ENCODE results near the gene SGK2. TPM values are rescaled to one million over a fixed set of nuclear protein-coding genes. Genes with fewer than 3 reads are reported as not detected.
"Not testable (repeated sequence)": the region's sequence is repeated elsewhere in the genome, so short reads cannot be mapped to it uniquely, and the experiment has no call there.

SGK2 gene
- total RNA-seq, 3 donors from 2014 or later: 60.4 to 207 (median 125) TPM

GRCh38 chr20:43590036-43590391 lies 31.2 kb downstream of the SGK2 start:
- intact Hi-C loops (cut with DNase I, micrococcal nuclease): no loop called here

DNA sequence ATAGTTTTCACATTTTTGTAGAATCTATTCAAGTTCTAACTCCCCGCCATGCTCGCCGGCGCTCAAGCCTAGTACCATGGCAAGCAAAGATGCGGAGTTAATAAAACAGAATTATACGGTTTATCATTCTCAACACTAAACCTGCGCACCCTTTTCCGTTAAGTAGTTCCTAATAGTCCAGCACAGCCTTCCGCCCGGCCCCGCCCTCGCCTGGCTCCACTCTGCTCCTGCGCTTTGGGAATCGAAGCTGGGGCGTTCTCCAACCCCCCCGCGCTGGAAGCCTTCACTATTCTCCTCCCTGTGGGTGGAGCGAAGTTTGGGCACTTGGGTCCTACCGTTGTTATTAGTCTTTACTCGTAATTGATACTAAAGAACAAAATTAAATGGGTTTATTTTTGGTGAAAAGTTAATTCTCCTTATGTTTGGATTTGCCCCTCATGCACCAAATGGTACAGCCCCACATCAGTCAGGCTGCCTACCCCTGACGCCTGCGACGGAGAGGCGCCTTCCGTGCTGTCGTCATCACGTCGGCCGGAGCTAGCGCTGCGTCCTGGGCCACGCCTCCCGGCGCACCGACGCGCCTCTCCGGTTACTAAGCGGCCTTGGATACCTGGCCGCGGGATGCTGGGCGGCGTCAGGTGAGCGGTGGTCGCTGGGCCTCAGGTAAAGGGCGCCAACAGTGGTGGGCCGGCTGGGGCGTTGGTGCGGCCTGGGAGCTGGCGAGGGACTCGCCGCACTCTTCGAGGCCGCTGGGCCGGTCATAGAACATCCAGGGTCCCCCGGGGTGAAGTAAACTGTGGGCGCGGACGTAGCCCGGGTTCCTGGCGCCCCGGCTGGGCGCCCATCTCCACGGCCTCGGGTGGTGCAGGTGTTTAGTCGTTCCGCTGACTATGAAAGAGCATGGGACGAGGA lies 31.8 kb downstream of the SGK2 start, which contains the start of gene IFT52:
TSS of gene IFT52 (plus strand) at position 546 of the 912 bp plus-strand sequence. CDS start 3,762 bp downstream, outside the sequence.
- peaks cover 12% of the 10 kb centered on the region for H3K4me1 ChIP-seq (ENCODE audit: low read depth)
- DNase-seq (peak; percentile 94 to 97 (median 96)), ATAC-seq (peak; percentile 99)
- intact Hi-C loops (cut with DNase I, micrococcal nuclease): no loop called here
- H3K4me3 ChIP-seq: peak within 1 kb of the TSS; percentile 52
- no peaks in the 10 kb centered on the region for H3K36me3 ChIP-seq (ENCODE audit: low read depth)
- TF ChIP-seq, protein P1, sequence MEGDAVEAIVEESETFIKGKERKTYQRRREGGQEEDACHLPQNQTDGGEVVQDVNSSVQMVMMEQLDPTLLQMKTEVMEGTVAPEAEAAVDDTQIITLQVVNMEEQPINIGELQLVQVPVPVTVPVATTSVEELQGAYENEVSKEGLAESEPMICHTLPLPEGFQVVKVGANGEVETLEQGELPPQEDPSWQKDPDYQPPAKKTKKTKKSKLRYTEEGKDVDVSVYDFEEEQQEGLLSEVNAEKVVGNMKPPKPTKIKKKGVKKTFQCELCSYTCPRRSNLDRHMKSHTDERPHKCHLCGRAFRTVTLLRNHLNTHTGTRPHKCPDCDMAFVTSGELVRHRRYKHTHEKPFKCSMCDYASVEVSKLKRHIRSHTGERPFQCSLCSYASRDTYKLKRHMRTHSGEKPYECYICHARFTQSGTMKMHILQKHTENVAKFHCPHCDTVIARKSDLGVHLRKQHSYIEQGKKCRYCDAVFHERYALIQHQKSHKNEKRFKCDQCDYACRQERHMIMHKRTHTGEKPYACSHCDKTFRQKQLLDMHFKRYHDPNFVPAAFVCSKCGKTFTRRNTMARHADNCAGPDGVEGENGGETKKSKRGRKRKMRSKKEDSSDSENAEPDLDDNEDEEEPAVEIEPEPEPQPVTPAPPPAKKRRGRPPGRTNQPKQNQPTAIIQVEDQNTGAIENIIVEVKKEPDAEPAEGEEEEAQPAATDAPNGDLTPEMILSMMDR (IDR thresholded peaks at IDR 0.05): no peak
- H3K9me3 ChIP-seq: no peaks in the 10 kb centered on the region

More at GRCh38 chr20:43590036-43590391, 31.2 kb downstream of the SGK2 start:
- no peaks in the 10 kb centered on the region for H3K9me3 ChIP-seq
- DNase-seq (peak in 2 of 3 donors; percentile 40 to 45), ATAC-seq (peak; percentile 4)
- H3K4me3 ChIP-seq: no peak overlapping the region
- peaks cover 12% of the 10 kb centered on the region for H3K4me1 ChIP-seq (ENCODE audit: low read depth)
- TF ChIP-seq, protein P1 (IDR thresholded peaks at IDR 0.05): no peak
- no peaks in the 10 kb centered on the region for H3K36me3 ChIP-seq (ENCODE audit: low read depth)

GRCh38 chr20:43601960-43602359 lies 43.1 kb downstream of the SGK2 start:
- DNase-seq; H3K4me3 ChIP-seq; intact Hi-C loops (cut with DNase I, micrococcal nuclease); H3K36me3 ChIP-seq (ENCODE audit: low read depth); ATAC-seq; H3K4me1 ChIP-seq (ENCODE audit: low read depth); H3K9me3 ChIP-seq: not testable (repeated sequence)

GRCh38 chr20:43603124-43603523 lies 44.3 kb downstream of the SGK2 start:
- Histone ChIP-seq H3K9me3 (no peaks in the 10 kb centered on the region), H3K4me3 (no peak overlapping the region), H3K36me3 (ENCODE audit: low read depth) (no peaks in the 10 kb centered on the region), H3K4me1 (ENCODE audit: low read depth) (no peaks in the 10 kb centered on the region)
- ATAC-seq (no peak), DNase-seq (no peak)
- TF ChIP-seq, protein P1 (IDR thresholded peaks at IDR 0.05): no peak
- intact Hi-C loops (cut with DNase I, micrococcal nuclease): no loop called here

DNA sequence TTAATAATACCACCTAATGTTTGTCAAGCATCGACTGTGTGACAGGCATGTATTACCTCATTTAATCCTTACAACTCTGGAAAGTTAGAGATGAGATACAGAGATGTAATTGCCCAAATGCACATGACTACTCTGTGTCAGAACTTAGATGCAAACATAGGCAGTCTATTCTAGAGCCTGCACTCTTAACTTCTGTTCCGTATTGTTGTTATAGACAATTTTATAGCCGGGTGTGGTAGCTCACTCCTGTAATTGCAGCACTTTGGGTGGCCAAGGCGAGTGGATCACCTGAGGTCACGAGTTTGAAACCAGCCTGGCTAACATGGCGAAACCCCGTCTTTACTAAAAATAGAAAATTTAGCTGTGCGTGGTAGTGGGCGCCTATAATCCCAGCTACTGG lies 46.9 kb downstream of the SGK2 start:
- intact Hi-C loops (cut with DNase I, micrococcal nuclease): no loop called here
- DNase-seq: peak in 2 of 3 donors; percentile 20 to 40

DNA sequence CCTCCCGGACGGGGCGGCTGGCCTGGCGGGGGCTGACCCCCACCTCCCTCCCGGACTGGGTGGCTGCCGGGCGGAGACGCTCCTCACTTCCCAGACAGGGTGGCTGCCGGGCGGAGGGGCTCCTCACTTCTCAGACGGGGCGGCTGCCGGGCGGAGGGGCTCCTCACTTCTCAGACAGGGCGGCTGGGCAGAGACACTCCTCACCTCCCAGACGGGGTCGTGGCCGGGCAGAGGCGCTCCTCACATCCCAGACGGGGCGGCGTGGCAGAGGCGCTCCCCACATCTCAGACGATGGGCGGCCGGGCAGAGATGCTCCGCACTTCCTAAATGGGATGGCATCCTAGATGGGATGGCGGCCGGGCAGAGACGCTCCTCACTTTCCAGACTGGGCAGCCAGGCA lies 48.5 kb downstream of the SGK2 start:
- H3K9me3 ChIP-seq; intact Hi-C loops (cut with DNase I, micrococcal nuclease); H3K36me3 ChIP-seq (ENCODE audit: low read depth); H3K4me3 ChIP-seq; H3K4me1 ChIP-seq (ENCODE audit: low read depth); ATAC-seq; DNase-seq: not testable (repeated sequence)

More for the DNA sequence above, 46.9 kb downstream of the SGK2 start:
- no peaks in the 10 kb centered on the region for H3K36me3 ChIP-seq (ENCODE audit: low read depth)
- peak; percentile 87 for ATAC-seq
- H3K4me1 ChIP-seq (ENCODE audit: low read depth): no peaks in the 10 kb centered on the region
- H3K9me3 ChIP-seq: no peaks in the 10 kb centered on the region
- TF ChIP-seq, protein P1 (IDR thresholded peaks at IDR 0.05): no peak
- H3K4me3 ChIP-seq: no peak overlapping the region
